Activated gamma-delta T cell (primary cell): Measurements from ENCODE around the gene ITGAX.

ENCODE experiments used
- DNase-seq: peaks from one replicate; lab custom pipeline; 2025; lab: John Stamatoyannopoulos, UW

ITGAX gene

DNA sequence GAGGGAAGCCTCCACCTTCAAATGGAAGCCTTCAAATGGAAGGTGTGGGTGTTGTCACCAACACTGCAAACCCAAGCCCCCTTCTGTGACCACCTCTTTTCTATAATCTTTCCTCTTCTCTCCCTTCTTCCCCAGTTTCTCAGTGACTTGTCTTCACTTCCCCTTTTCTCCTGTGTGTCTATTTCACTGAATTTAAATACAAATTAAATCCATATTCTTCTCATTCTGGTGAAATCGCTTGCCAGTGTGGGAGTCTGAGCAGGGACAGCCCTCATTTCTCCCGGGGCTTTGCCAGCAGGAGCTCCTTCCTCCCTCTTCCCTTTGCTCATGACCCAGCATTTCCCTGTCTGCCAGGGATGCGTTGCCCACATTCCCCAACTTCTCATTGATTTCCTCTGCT lies 6.4 kb upstream of the ITGAX start:
- DNase-seq, result no peak

DNA sequence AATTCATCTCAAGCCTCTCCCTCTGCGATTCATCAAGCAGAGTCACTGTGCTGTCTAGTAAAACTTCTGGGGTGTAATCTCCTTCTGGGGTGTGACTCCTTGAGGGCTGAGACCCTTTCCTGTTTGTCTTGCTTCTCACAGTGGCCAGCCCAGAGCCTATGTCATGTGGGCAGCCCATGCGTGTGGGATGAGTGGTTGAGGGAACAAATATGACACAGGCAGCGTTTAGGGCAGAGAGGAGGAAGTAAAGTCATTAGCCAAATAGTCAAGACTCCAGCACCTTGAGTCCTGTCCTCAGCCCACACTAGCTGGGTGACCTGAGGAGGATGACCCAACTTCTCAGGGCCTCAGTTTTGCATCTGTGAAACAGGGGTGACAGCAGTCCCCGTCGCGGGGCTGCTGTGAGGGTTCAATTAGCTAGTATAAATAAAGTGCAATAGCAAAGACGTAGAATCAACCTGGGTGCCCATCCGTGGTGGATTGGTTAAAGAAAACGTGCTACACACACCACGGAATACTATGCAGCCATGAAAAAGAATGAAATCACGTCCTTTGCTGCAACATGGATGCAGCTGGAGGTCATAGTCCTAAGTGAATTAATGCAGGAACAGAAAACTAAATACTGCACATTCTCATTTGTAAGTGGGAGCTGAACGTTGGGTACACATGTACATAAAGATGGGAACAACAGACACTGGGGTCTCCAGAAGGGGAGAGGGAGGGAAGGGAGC lies 4.5 kb upstream of the ITGAX start:
- no peak for DNase-seq

DNA sequence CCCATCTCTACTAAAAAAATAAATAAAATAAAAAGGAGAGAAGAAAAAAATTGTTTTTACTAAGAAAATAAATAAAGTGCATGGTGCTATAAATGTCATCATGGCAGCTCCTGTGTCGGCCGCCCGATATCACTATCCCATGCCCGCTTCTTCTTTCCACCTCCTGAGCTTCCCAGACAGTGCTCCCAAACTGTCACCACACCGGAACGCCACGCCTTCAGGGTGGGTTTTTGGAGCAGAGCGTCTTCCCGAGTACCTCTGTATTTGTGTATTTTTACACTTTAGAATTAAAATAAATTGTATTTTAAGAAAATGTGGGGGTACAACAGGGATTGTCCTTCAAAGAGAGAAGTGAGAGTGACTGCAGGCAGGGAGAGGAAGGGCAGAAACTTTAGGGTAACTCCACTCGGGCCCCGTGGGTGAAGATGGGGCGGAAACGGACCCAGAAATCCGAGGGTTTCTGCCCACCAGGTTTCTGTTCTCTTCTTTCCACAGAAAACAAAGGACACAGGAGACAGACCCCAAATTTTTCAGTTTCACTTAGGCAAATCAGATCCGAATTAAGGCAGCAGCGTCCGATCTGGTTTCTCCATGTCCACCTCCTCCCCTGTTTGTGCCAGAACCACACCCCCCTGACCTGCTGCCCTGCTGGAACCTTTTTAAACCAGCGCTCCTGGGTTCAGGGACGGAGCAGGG lies 3.6 kb upstream of the ITGAX start:
- DNase-seq, result no peak

DNA sequence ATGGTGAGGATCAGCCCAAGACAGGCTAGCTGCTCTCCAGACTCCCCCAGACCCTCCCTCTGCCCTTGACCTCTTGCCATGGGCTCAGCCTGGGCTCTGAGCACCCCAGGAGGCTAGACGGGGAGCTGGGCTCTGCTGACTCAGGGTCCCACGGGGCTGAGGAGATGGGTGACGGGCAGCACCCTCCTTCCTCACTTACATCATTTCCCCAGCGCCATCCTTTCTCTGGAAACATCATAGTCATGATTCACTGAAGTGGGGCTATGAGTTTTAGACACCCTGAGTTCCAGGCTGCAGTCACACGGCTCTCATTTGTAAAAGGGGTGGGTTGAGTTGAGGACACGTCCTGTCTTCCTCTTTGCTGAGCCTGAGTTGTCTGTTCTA lies 3.0 kb upstream of the ITGAX start:
- DNase-seq, result no peak

DNA sequence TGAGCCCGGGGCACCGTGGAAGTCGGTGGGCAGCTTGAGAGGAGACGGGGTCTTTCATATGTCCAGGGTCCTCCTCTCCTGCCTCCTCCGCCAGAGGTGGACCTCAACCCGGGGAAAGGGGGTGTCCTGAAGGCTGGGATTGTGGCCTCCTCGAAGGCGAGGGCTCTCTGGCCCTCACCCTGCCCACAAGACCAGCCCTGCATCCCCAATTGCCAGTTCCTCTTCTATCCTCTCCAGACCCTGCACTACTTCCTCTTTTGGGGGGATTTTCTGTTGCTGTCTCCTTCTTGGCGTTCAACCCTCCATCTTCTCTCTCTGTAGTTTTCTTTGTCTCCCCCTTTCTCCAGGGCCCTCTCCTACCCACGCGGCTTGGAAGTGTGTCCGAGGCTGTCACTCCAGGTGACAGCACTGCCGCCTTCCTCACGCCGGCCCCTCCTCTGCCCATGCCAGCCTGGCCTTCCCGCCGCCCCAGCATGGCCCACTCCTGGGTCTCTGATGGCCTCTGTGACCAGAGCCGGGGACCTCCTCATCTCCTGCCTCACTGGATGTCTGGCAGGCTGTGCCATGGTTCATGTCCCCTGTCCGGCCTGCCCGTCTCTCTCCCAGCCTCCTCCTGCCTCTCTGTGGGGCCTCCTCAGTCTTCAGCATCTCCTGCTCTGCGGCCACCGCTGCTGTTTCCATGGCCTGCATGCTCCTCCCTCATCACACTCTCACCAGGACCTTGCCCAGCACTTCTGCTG lies 2.4 kb upstream of the ITGAX start:
- DNase-seq, result no peak

DNA sequence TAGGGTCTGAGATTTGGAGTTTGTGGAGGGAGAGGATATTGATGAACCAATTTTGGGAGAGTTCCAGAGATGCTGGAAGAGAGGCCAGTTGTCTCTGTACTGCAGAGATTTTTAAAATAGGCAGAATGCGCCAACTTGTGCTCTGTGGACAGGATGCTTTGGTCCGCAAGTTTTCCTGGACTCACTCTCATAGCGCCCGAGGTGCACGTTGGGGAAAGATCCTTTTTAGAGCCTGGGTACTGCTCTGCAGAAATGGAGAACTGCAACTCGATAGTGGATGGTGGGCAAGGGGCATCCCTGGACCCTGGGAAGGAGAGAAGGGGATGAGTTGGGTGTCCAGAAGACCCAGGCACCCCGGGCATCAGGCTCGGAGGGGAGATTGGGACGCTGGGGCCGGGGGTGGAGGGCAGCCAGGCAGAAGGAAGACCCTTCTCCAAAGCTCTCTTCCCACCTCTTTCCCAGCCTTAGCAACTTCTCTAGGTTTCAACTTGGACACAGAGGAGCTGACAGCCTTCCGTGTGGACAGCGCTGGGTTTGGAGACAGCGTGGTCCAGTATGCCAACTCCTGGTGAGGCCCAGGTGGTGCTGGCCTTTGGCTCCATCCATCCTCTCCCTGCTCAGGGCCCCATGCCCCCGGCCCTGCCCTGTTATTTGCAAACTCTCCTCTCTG lies 590 bp downstream of the ITGAX start:
- DNase-seq, result no peak

DNA sequence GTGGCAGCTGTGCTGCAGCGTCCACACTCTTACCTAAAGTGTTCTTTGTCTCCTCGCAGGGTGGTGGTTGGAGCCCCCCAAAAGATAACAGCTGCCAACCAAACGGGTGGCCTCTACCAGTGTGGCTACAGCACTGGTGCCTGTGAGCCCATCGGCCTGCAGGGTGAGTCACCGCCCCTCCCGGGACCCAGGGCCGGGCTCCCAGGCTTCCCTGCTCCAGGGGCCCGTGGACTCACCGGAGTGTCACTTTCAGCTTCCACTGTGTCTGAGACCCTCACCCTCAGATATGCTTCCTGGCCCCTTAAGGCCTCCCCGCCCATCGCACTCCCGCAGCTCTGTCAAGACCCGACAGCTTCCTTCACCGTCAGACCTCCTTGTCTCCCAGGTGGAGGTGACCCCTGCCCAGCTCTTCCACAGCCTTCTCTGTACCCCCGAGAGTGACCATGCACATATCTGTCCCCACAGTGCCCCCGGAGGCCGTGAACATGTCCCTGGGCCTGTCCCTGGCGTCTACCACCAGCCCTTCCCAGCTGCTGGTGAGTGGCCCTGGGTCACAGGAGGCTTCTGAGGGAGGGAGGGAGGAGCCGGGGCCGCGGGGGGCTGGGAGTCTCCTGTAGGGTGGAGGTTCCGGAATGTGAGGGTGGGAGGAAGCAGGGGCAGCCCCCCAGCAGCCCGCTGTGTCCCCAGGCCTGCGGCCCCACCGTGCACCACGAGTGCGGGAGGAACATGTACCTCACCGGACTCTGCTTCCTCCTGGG lies 1.8 kb downstream of the ITGAX start:
- no peak for DNase-seq

DNA sequence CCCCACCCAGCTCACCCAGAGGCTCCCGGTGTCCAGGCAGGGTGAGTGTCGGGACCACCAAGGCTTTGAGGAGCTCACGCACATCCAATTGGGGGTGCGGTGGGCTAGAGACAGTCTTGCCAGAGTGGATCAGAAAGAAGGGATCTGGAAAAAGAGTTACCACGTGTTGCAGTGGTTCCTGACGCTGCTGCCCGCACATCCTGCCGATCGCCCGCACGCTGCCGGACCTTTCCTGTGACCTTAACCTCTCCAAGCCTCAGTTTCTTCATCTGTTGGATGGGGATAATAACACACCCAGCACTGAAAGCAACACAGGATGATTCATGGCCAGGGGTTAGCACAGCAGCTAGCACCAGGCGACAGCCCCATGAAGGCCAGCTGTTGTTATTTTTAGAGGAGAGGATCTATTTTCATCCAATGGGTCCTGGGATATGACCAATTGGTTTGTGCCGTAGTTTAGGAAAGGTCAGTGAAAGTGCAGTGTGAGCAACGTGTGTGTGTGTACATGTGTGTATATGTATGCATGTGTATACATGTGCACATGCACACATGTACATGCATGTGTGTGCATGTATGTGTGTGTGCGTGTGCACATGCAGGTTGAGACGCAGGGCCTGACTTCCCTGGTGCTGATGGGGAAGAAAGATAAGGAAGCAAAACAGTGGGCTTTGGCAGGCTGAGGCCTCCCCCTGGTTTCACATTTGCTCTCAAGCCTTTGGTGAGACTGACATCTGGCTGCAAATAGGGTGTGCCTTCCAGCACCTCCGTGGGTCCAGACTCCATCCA lies 2.5 kb downstream of the ITGAX start:
- DNase-seq, result no peak

DNA sequence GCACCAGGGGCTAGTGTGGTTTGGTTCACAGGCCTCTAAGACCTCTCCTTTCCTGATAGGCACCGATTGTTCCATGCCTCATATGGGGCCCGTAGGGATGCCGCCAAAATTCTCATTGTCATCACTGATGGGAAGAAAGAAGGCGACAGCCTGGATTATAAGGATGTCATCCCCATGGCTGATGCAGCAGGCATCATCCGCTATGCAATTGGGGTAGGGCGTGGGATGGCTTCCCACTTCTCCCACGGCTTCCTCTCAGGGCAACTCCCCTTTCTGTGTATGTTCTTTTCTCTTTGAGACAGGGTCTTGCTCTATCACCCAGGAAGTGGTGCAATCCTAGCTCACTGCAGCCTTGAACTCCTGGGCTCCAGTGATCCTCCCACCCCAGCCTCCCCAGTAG lies 5.3 kb downstream of the ITGAX start:
- no peak for DNase-seq

DNA sequence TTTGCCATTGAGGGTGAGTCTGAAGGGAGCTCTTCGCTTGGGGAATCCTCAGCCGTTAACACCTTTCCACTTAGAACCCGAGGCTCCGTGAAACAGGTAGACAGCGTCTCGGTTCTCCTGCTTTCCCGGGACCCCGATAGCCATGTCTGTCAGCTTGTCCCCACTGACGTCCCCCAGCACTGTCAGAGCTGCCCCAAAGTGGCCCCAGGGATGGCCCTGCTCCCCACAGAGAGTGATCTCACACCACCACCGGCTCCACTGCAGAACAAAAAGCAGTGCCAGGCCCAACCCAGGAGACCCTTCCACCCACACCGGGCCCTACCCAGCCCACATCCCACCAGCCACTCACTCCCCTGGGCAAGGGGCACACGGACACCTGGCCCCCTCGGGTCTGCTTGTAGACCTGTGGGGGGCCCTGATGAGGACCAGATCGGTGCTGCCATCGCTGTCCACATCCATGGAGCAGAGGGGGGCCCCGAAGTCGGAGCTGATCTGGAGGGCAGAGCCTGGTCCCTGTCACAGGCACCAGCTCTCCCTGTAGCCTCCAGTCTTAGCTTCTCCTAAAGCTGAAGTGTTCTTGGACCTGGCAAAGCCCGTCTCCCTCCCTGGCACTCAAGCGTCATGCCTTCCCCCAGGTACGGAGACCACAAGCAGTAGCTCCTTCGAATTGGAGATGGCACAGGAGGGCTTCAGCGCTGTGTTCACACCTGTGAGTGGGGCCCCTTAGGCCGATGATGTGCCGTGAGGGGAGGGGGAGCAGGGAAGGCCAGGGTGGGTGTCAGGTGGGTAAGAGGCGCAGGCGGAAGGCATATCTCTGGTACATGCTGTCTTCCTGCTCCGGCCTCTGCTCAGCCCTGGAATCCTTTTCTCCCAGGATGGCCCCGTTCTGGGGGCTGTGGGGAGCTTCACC lies 6.5 kb downstream of the ITGAX start:
- no peak for DNase-seq

DNA sequence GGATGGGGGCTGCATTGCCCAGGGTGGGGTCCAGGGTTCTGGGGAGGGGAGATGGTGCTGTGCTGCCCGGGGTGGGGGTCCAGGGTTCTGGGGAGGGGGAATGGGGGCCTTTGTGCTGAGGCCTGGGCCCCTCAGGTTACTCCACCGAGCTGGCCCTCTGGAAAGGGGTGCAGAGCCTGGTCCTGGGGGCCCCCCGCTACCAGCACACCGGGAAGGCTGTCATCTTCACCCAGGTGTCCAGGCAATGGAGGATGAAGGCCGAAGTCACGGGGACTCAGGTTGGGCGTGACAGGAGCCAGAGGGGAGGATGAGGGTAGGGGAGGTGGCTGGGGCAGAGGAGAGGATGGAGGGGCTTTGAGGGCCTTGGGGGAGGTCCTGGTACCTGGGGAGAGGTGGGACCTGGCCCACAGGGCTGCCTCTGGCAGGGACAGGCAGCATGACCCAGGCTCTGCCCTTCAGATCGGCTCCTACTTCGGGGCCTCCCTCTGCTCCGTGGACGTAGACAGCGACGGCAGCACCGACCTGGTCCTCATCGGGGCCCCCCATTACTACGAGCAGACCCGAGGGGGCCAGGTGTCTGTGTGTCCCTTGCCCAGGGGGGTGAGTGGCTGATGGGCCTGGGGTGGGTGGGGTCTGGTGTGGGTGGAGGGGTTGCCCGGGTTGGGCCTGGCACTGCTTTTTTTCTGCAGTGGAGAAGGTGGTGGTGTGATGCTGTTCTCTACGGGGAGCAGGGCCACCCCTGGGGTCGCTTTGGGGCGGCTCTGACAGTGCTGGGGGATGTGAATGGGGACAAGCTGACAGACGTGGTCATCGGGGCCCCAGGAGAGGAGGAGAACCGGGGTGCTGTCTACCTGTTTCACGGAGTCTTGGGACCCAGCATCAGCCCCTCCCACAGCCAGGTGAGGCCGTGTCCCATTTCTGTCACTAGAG lies 7.8 kb downstream of the ITGAX start:
- no peak for DNase-seq

DNA sequence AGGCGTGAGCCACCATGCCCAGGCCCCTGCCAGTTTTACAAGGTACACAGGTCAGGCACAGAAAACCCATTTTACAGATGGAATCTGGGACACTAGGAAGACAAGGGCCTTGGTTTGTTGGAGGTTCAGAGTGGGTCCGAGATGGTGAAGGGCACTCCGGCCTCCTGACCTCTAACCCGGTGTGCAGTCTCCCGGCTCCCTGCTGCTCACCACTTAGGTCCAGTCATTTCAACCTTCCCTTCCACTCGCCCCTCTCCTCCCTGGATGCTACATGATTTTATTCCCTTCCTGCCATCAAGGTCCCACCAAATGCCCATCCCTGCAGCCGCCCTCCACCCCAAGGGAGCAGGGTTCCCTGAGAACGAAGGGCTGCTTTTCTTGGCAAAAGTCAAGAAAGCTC lies 8.7 kb downstream of the ITGAX start:
- DNase-seq, result no peak

DNA sequence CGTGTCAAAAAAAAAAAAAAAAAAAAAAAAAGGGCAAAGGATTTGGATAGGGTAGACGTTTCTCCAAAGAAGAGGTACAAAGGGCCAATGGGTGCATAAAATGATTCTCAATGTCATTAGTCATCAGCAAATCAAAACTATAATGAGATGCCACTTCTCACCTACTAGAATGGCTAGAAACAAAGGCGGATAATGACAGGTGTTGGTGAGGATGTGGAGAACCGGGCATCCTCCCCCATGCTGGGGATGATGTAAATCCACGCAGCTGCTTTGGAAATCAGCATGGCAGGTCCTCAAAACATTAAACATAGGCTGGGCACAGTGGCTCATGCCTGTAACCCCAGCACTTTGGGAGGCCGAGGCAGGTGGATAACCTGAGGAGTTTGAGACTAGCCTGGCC lies 9.4 kb downstream of the ITGAX start:
- DNase-seq, result no peak

DNA sequence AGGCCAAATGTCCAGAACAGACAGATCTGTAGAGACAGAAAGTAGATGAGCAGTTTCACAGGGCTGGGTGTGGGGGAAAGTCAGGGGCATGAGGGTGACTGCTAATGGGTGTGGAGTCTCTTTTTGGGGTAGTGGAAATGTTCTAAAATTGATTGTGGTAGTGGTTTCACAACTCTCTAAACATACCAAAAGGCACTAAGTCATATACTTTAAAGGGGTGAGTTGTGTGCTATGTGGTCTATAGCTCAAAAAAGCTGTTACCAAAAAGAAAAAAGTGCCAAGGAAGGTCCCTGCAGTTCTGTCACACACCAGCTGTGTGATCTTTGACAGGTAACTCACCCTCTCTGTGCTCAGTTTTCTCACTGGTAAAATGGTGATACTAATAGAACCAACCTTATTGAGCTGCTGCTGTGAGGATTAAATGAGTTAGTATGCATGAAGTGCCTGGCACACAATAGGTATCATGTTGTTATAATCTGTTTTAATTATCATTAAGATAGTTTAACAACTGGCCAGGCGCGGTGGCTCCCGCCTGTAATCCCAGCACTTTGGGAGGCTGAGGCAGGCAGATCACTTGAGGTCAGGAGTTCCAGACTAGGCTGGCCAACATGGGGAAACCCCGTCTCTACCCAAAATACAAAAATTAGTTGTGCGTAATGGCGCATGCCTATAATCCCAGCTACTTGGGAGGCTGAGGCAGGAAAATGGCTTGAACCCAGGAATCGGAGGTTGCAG lies 10.3 kb downstream of the ITGAX start:
- no peak for DNase-seq

DNA sequence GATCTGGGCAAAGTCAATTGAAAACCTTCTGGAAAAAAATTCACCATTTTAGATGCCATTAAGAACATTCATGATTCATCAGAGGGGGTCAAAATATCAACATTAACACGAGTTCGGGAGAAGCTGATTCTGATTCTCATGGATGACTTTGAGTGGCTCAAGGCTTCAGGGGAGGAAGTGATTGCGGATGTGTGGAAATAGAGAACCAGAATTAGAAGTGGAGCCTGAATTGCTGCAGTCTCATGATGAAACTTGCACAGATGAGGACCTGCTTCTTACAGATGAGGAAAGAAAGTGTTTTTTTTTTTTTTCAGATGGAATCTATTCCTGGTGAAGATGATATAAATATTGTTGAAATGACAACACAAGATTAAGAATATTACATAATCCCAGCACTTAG lies 12.9 kb downstream of the ITGAX start:
- no peak for DNase-seq

DNA sequence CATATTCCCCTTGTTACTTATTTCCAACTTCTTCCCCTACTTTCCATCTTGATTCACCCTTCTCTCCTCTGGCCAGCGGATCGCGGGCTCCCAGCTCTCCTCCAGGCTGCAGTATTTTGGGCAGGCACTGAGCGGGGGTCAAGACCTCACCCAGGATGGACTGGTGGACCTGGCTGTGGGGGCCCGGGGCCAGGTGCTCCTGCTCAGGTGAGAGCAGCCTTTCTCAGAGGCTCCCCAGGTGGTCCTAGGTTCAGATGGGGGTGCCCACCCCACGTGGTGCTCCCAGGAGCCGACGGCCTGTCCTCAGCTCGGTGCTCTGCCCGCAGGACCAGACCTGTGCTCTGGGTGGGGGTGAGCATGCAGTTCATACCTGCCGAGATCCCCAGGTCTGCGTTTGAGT lies 16.0 kb downstream of the ITGAX start:
- no peak for DNase-seq

DNA sequence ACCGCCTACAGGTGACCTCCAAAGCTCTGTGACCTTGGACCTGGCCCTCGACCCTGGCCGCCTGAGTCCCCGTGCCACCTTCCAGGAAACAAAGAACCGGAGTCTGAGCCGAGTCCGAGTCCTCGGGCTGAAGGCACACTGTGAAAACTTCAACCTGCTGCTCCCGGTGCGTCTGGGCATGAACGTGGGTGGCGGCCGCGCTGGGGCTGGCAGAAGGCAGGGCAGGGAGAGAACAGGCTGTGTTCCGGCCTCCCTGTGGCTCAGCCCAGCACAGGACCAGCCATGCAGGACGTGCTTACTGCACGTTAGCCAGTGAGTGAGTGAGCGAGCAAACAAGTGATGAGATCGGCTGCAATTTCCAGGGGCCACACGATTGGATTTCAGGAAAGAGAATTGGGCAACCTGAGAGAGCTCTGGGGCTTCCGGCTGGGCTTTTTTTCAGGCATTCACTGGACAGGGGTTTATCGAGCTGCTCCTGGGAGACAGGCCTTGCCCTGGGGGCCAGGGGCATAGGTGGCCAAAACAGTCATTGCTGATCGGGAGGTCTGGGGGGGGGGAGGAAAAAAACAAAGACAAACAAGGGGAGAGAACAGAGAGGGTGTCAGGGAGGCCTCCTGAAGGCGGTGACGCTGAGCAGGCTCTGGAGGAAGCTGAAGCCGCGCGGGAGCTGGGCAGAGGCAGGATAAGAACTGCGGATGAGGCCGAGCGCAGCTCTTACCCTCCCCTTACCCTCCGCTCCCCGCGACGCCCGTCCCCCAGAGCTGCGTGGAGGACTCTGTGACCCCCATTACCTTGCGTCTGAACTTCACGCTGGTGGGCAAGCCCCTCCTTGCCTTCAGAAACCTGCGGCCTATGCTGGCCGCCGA lies 16.9 kb downstream of the ITGAX start:
- DNase-seq, result no peak
